Measurements from ENCODE around the gene BMP15. TPM values are rescaled to one million over a fixed set of nuclear protein-coding genes. Genes with fewer than 3 reads are reported as not detected.
A peak's percentile ranks its signal among the peaks of the same experiment; 100 is the strongest.

The BMP15 gene
- total and polyA plus RNA-seq, 2 of the 8 experiments (the other 6 are each of a cell fraction or from before 2014, with no cell fraction given) = not detected

GRCh38 chrX:50889582-50889981 lies 21.0 kb upstream of the BMP15 start:
- H4K8ac ChIP-seq (ENCODE audit: extremely low read depth, insufficient read depth, low read length) = no peak overlapping the region
- no peak overlapping the region for H3K4ac ChIP-seq (replicated peaks; ENCODE audit: insufficient read length, low read depth, low read length)
- H3K23ac ChIP-seq (ENCODE audit: insufficient read length) = no peak overlapping the region
- no peak for TF ChIP-seq EGR1 (IDR thresholded peaks at IDR 0.05; ENCODE audit: borderline replicate concordance, low read depth, low read length)
- TF ChIP-seq RAD21 (IDR thresholded peaks at IDR 0.05 in 1 of 2, conservative IDR thresholded peaks at IDR 0.05 in 1 of 2; ENCODE audit: low read depth in 2 of 2, low read length in 2 of 2) = peak; percentile 30 to 47; a peak in 3 of 4 replicates
- no peak for TF ChIP-seq BRCA1 (IDR thresholded peaks at IDR 0.05; ENCODE audit: low read depth, low read length)
- TF ChIP-seq HDAC2 (IDR thresholded peaks at IDR 0.05; ENCODE audit: borderline replicate concordance in 1 of 2, low read depth in 2 of 2, low read length in 2 of 2) = no peak
- TF ChIP-seq CTCF (IDR thresholded peaks at IDR 0.05; ENCODE audit: control extremely low read depth in 1 of 3, insufficient read depth in 1 of 3, low read depth in 1 of 3, low read length in 3 of 3) = peak; percentile 39 to 77 (median 60)
- no peak for TF ChIP-seq EZH2 (IDR thresholded peaks at IDR 0.05; ENCODE audit: low read depth, low read length, severe bottlenecking)
- no peak for TF ChIP-seq CREB1 (IDR thresholded peaks at IDR 0.05)
- no peak for TF ChIP-seq KDM4A (IDR thresholded peaks at IDR 0.05; ENCODE audit: low read depth, low read length, severe bottlenecking)
- TF ChIP-seq TAF1 (IDR thresholded peaks at IDR 0.05; ENCODE audit: low read depth, low read length) = no peak
- TF ChIP-seq HDAC6 (IDR thresholded peaks at IDR 0.05; ENCODE audit: low read depth, low read length) = no peak
- TF ChIP-seq CEBPB (IDR thresholded peaks at IDR 0.05; ENCODE audit: low read depth, low read length) = no peak
- no peaks in the 10 kb centered on the region for H3K79me1 ChIP-seq (ENCODE audit: low read depth, low read length)
- no peak overlapping the region for H2BK20ac ChIP-seq (ENCODE audit: low read length)
- peak; percentile 48 for FAIRE-seq
- no peak overlapping the region for H2BK15ac ChIP-seq (ENCODE audit: low read length)
- no peak overlapping the region for H3K56ac ChIP-seq (replicated peaks; ENCODE audit: insufficient read length, low read depth, low read length)
- H3K79me2 ChIP-seq (ENCODE audit: control insufficient read depth in 1 of 2, insufficient read depth in 2 of 2, low read length in 2 of 2) = no peaks in the 10 kb centered on the region
- H3K18ac ChIP-seq (ENCODE audit: extremely low read depth, low read length) = no peak overlapping the region
- no peaks in the 10 kb centered on the region for H3K4me1 ChIP-seq (replicated peaks in 1 of 4; ENCODE audit: control insufficient read depth in 3 of 4, insufficient read depth in 4 of 4, low read length in 3 of 4)
- no peak overlapping the region for H3K14ac ChIP-seq (ENCODE audit: insufficient read length)
- H4K91ac ChIP-seq (replicated peaks; ENCODE audit: insufficient read length, low read length) = no peak overlapping the region
- no peak overlapping the region for H2BK12ac ChIP-seq (ENCODE audit: low read depth, low read length)
- DNase-seq (ENCODE audit: low read depth in 1 of 2, low spot score in 2 of 2) = peak in 1 of 2 experiments; percentile 53
- ChIA-PET POLR2A (ENCODE audit: partially characterized antibody) (interaction anchor here (0.9 kb wide), 1 partner anchor 13 kb away, joined by 3 read pairs; no protein-coding TSS in a partner anchor), CTCF (ENCODE audit: partially characterized antibody) (interaction anchor here (0.8 to 2.5 kb wide), 9 partner anchors 10 to 194 kb away, joined by 3 to 13 read pairs (median 4); no protein-coding TSS in a partner anchor)
- H2BK120ac ChIP-seq (replicated peaks; ENCODE audit: low read depth, low read length) = no peak overlapping the region
- H3K27ac ChIP-seq (ENCODE audit: low read depth, low read length) = no peak overlapping the region
- H2AK5ac ChIP-seq (ENCODE audit: low read depth, low read length) = no peak overlapping the region
- no peaks in the 10 kb centered on the region for H3K9me3 ChIP-seq (ENCODE audit: insufficient read depth in 2 of 2, low read depth in 1 of 2, low read length in 1 of 2)
- no peaks in the 10 kb centered on the region for H3K27me3 ChIP-seq (replicated peaks in 1 of 4; ENCODE audit: control insufficient read depth in 3 of 4, extremely low read depth in 1 of 4, insufficient read depth in 3 of 4, low read length in 3 of 4)
- no peaks in the 10 kb centered on the region for H4K20me1 ChIP-seq (replicated peaks in 1 of 2; ENCODE audit: control insufficient read depth in 1 of 2, insufficient read depth in 2 of 2, low read length in 2 of 2)
- no peak overlapping the region for H3K4me2 ChIP-seq (ENCODE audit: insufficient read depth in 1 of 2, low read depth in 2 of 2, low read length in 2 of 2)
- no peak overlapping the region for H2AFZ ChIP-seq (ENCODE audit: low read length)
- H3K9ac ChIP-seq (replicated peaks in 1 of 4; ENCODE audit: extremely low read depth in 1 of 4, low read depth in 3 of 4, low read length in 3 of 4) = no peak overlapping the region
- no peak overlapping the region for H3K4me3 ChIP-seq (ENCODE audit: extremely low read depth in 1 of 4, insufficient read depth in 2 of 4, low read depth in 3 of 4, low read length in 4 of 4)
- no peaks in the 10 kb centered on the region for H3K36me3 ChIP-seq (ENCODE audit: control insufficient read depth in 2 of 4, insufficient read depth in 4 of 4, low read length in 3 of 4)
- H4K5ac ChIP-seq (ENCODE audit: insufficient read length, low read depth, low read length) = no peak overlapping the region
- H3K23me2 ChIP-seq (ENCODE audit: low read depth, low read length) = no peaks in the 10 kb centered on the region
- no peak overlapping the region for H2BK5ac ChIP-seq (ENCODE audit: low read depth, low read length)
- WGBS, 2 experiments (ENCODE audit: extremely low coverage in 1 of 2, insufficient coverage in 1 of 2, insufficient read length in 1 of 2, insufficient replicate concordance in 2 of 2, low coverage in 1 of 2, low lambda C conversion rate in 2 of 2, missing lambda C conversion rate in 1 of 2) = 74% methylated on average over 4 of the region's 4 CpGs; no CpG with 5 or more reads in 1 of the 2 experiments

Data from H1 (cell line).